Central memory CD8-positive, alpha-beta T cell (primary cell): ENCODE data around the gene DDX10.
A peak's percentile ranks its signal among the peaks of the same experiment; 100 is the strongest.

ENCODE experiments used
- ATAC-seq: fragments of 150-1000 bp; cut with Tn5 transposase; replicated peaks from 2 replicates; pipeline ENCODE4 v1.10.0; 2022; ENCODE audit warnings: mild to moderate bottlenecking, moderate FRiP score, moderate number of reproducible peaks; ENCODE audit not compliant: poor library complexity, severe bottlenecking; ENCODE audit errors: extremely low read depth
- DNase-seq, 2 donors: peaks; one replicate each; pipeline ENCODE4 v3.0.0; 2021; ENCODE audit warnings: low spot score in 2 of 2
- H3K27ac Mint-ChIP-seq: one replicate; pipeline ENCODE4 v1.8.0; 2022; ENCODE audit warnings: low read depth, mild to moderate bottlenecking, moderate library complexity, mixed read lengths
- H3K27me3 Mint-ChIP-seq: one replicate; pipeline ENCODE4 v1.8.0; 2022; ENCODE audit warnings: mixed read lengths
- H3K36me3 Mint-ChIP-seq: one replicate; pipeline ENCODE4 v1.8.0; 2022; ENCODE audit warnings: mild to moderate bottlenecking, moderate library complexity, mixed read lengths; ENCODE audit not compliant: insufficient read depth
- H3K4me1 Mint-ChIP-seq: one replicate; pipeline ENCODE4 v1.8.0; 2022; ENCODE audit warnings: mixed read lengths
- H3K4me3 Mint-ChIP-seq: one replicate; pipeline ENCODE4 v1.8.0; 2022; ENCODE audit warnings: mild to moderate bottlenecking, moderate library complexity, mixed read lengths
- H3K9me3 Mint-ChIP-seq: one replicate; pipeline ENCODE4 v1.8.0; 2022; ENCODE audit warnings: mixed read lengths

The DDX10 gene

GRCh38 chr11:108901359-108901758, 236.5 kb downstream of the DDX10 start:
- H3K4me1 Mint-ChIP-seq: no peaks in the 10 kb centered on the region
- H3K36me3 Mint-ChIP-seq: no peaks in the 10 kb centered on the region
- H3K27ac Mint-ChIP-seq: no peak overlapping the region
- DNase-seq (no peak), ATAC-seq (no peak)
- H3K9me3 Mint-ChIP-seq: no peaks in the 10 kb centered on the region
- H3K4me3 Mint-ChIP-seq: no peak overlapping the region
- H3K27me3 Mint-ChIP-seq: no peaks in the 10 kb centered on the region

GRCh38 chr11:108902027-108902469, 237.2 kb downstream of the DDX10 start:
- no peak overlapping the region for H3K27ac Mint-ChIP-seq

GRCh38 chr11:108904480-108904879, 239.6 kb downstream of the DDX10 start:
- ATAC-seq: no peak
- H3K4me3 Mint-ChIP-seq: no peak overlapping the region
- H3K9me3 Mint-ChIP-seq: no peaks in the 10 kb centered on the region
- no peak overlapping the region for H3K27ac Mint-ChIP-seq
- H3K4me1 Mint-ChIP-seq: no peaks in the 10 kb centered on the region
- H3K36me3 Mint-ChIP-seq: no peaks in the 10 kb centered on the region
- no peaks in the 10 kb centered on the region for H3K27me3 Mint-ChIP-seq
- no peak for DNase-seq

More at GRCh38 chr11:108902027-108902469, 237.2 kb downstream of the DDX10 start:
- H3K4me1 Mint-ChIP-seq: no peaks in the 10 kb centered on the region
- no peaks in the 10 kb centered on the region for H3K36me3 Mint-ChIP-seq
- no peaks in the 10 kb centered on the region for H3K9me3 Mint-ChIP-seq
- no peaks in the 10 kb centered on the region for H3K27me3 Mint-ChIP-seq
- ATAC-seq (no peak), DNase-seq (no peak)
- no peak overlapping the region for H3K4me3 Mint-ChIP-seq

- Mint-ChIP-seq H3K27ac (no peak overlapping the region), H3K4me3 (no peak overlapping the region), H3K36me3 (no peaks in the 10 kb centered on the region), H3K4me1 (no peaks in the 10 kb centered on the region), H3K27me3 (no peaks in the 10 kb centered on the region), H3K9me3 (no peaks in the 10 kb centered on the region)
- no peak for ATAC-seq
- DNase-seq: no peak
Observed at GRCh38 chr11:108906329-108906728, 241.5 kb downstream of the DDX10 start.

- no peak overlapping the region for H3K27ac Mint-ChIP-seq
- H3K27me3 Mint-ChIP-seq: no peaks in the 10 kb centered on the region
- no peaks in the 10 kb centered on the region for H3K4me1 Mint-ChIP-seq
- H3K4me3 Mint-ChIP-seq: no peak overlapping the region
- ATAC-seq (no peak), DNase-seq (no peak)
- no peaks in the 10 kb centered on the region for H3K36me3 Mint-ChIP-seq
- H3K9me3 Mint-ChIP-seq: no peaks in the 10 kb centered on the region
Observed at GRCh38 chr11:108906826-108907225, 242.0 kb downstream of the DDX10 start.

- Mint-ChIP-seq H3K27ac (no peak overlapping the region), H3K4me1 (no peaks in the 10 kb centered on the region), H3K9me3 (no peaks in the 10 kb centered on the region), H3K27me3 (no peaks in the 10 kb centered on the region), H3K36me3 (no peaks in the 10 kb centered on the region), H3K4me3 (no peak overlapping the region)
- no peak for DNase-seq
- ATAC-seq: no peak
Observed at GRCh38 chr11:108909041-108909440, 244.2 kb downstream of the DDX10 start.

- DNase-seq (no peak), ATAC-seq (no peak)
- H3K27ac Mint-ChIP-seq: peak overlapping the region; percentile 45
- no peak overlapping the region for H3K4me3 Mint-ChIP-seq
- no peaks in the 10 kb centered on the region for H3K9me3 Mint-ChIP-seq
- no peaks in the 10 kb centered on the region for H3K36me3 Mint-ChIP-seq
- no peaks in the 10 kb centered on the region for H3K27me3 Mint-ChIP-seq
- no peaks in the 10 kb centered on the region for H3K4me1 Mint-ChIP-seq
Observed at GRCh38 chr11:108909921-108910320, 245.1 kb downstream of the DDX10 start.

GRCh38 chr11:108912581-108912980, 247.7 kb downstream of the DDX10 start:
- no peak overlapping the region for H3K27ac Mint-ChIP-seq
- ATAC-seq: no peak
- H3K9me3 Mint-ChIP-seq: no peaks in the 10 kb centered on the region
- H3K4me1 Mint-ChIP-seq: no peaks in the 10 kb centered on the region
- no peak for DNase-seq
- H3K36me3 Mint-ChIP-seq: no peaks in the 10 kb centered on the region
- no peaks in the 10 kb centered on the region for H3K27me3 Mint-ChIP-seq
- no peak overlapping the region for H3K4me3 Mint-ChIP-seq

- no peak overlapping the region for H3K4me3 Mint-ChIP-seq
- DNase-seq (no peak), ATAC-seq (no peak)
- H3K4me1 Mint-ChIP-seq: no peaks in the 10 kb centered on the region
- H3K27ac Mint-ChIP-seq: no peak overlapping the region
- H3K36me3 Mint-ChIP-seq: peaks cover 1% of the 10 kb centered on the region
- H3K9me3 Mint-ChIP-seq: no peaks in the 10 kb centered on the region
- H3K27me3 Mint-ChIP-seq: no peaks in the 10 kb centered on the region
Observed at GRCh38 chr11:108913204-108913603, 248.3 kb downstream of the DDX10 start.

GRCh38 chr11:108914211-108914610, 249.3 kb downstream of the DDX10 start:
- H3K27me3 Mint-ChIP-seq: no peaks in the 10 kb centered on the region
- no peaks in the 10 kb centered on the region for H3K9me3 Mint-ChIP-seq
- no peak overlapping the region for H3K4me3 Mint-ChIP-seq
- ATAC-seq (no peak), DNase-seq (no peak)
- H3K36me3 Mint-ChIP-seq: peaks cover 2% of the 10 kb centered on the region
- H3K4me1 Mint-ChIP-seq: no peaks in the 10 kb centered on the region
- H3K27ac Mint-ChIP-seq: no peak overlapping the region

- Mint-ChIP-seq H3K27me3 (no peaks in the 10 kb centered on the region), H3K4me1 (no peaks in the 10 kb centered on the region), H3K27ac (no peak overlapping the region), H3K9me3 (no peaks in the 10 kb centered on the region), H3K36me3 (peaks cover 2% of the 10 kb centered on the region), H3K4me3 (no peak overlapping the region)
- DNase-seq (no peak), ATAC-seq (no peak)
Observed at GRCh38 chr11:108914981-108915380, 250.1 kb downstream of the DDX10 start.

- H3K4me1 Mint-ChIP-seq: no peaks in the 10 kb centered on the region
- no peak for DNase-seq
- peaks cover 2% of the 10 kb centered on the region for H3K36me3 Mint-ChIP-seq
- H3K27me3 Mint-ChIP-seq: no peaks in the 10 kb centered on the region
- H3K27ac Mint-ChIP-seq: no peak overlapping the region
- no peaks in the 10 kb centered on the region for H3K9me3 Mint-ChIP-seq
- no peak for ATAC-seq
- no peak overlapping the region for H3K4me3 Mint-ChIP-seq
Observed at GRCh38 chr11:108915666-108916065, 250.8 kb downstream of the DDX10 start.

GRCh38 chr11:108916290-108916689, 251.4 kb downstream of the DDX10 start:
- no peak for ATAC-seq
- DNase-seq: no peak

GRCh38 chr11:108916935-108917334, 252.1 kb downstream of the DDX10 start:
- Mint-ChIP-seq H3K4me1 (no peaks in the 10 kb centered on the region), H3K36me3 (peaks cover 2% of the 10 kb centered on the region), H3K4me3 (no peak overlapping the region), H3K27me3 (no peaks in the 10 kb centered on the region), H3K27ac (no peak overlapping the region), H3K9me3 (no peaks in the 10 kb centered on the region)
- no peak for ATAC-seq
- no peak for DNase-seq

More at GRCh38 chr11:108916290-108916689, 251.4 kb downstream of the DDX10 start:
- Mint-ChIP-seq H3K4me3 (no peak overlapping the region), H3K36me3 (peaks cover 2% of the 10 kb centered on the region), H3K27me3 (no peaks in the 10 kb centered on the region), H3K4me1 (no peaks in the 10 kb centered on the region), H3K27ac (no peak overlapping the region), H3K9me3 (no peaks in the 10 kb centered on the region)
